Spleen (tissue), 7 donors: ENCODE data around the gene MINDY4B.

Experiments used
- POLR2A ChIP-seq, 3 donors: fragments of 450-650 bp; IDR thresholded peaks; one replicate each; pipeline ENCODE4 v1.5.1; 2017; ENCODE audit warnings: antibody characterized with exemption in 3 of 3, mild to moderate bottlenecking in 1 of 3
- TF ChIP-seq, protein P1 (sequence below), 11 experiments: fragments of 200-600 bp in 7 of 11; fragments of 450-650 bp in 4 of 11; sonication (generic) in 4 of 11; IDR thresholded peaks in 8 of 11; conservative IDR thresholded peaks in 3 of 11; 1 replicate in 7 of 11; 2 replicates in 4 of 11; pipeline versions ENCODE4 v1.4.0 to v1.8.0; 2016 to 2021; ENCODE audit warnings: antibody characterized with exemption in 11 of 11, inconsistent platforms in 4 of 11, mild to moderate bottlenecking in 1 of 11
- donor health status: DM: no; HTN: no; CAD: no; lungs with moderate emphysema.
- donor health status: DM: no; HTN: no; CAD: no.
- donor health status: DM: no; HTN: no; CAD: no.

GRCh38 chr3:150905746-150906145, 507 bp upstream of the MINDY4B start:
- TF ChIP-seq POLR2A (IDR thresholded peaks at IDR 0.05) = no peak
- TF ChIP-seq, protein P1, sequence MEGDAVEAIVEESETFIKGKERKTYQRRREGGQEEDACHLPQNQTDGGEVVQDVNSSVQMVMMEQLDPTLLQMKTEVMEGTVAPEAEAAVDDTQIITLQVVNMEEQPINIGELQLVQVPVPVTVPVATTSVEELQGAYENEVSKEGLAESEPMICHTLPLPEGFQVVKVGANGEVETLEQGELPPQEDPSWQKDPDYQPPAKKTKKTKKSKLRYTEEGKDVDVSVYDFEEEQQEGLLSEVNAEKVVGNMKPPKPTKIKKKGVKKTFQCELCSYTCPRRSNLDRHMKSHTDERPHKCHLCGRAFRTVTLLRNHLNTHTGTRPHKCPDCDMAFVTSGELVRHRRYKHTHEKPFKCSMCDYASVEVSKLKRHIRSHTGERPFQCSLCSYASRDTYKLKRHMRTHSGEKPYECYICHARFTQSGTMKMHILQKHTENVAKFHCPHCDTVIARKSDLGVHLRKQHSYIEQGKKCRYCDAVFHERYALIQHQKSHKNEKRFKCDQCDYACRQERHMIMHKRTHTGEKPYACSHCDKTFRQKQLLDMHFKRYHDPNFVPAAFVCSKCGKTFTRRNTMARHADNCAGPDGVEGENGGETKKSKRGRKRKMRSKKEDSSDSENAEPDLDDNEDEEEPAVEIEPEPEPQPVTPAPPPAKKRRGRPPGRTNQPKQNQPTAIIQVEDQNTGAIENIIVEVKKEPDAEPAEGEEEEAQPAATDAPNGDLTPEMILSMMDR (IDR thresholded peaks at IDR 0.05 in 8 of 11, conservative IDR thresholded peaks at IDR 0.05 in 3 of 11) = no peak
